SK-N-MC (cell line): ENCODE data around the gene SLC9A3.

Experiments
- EZH2 ChIP-seq: fragments of 200-600 bp; sonication (generic); IDR thresholded peaks from one replicate; pipeline ENCODE4 v1.6.1; 2017; ENCODE audit warnings: antibody characterized with exemption
- FOXP2 ChIP-seq: optimal IDR thresholded peaks from 2 replicates; pipeline ENCODE3; 2011; ENCODE audit warnings: mild to moderate bottlenecking, moderate library complexity; ENCODE audit not compliant: insufficient read depth; ENCODE audit errors: extremely low read length, control extremely low read depth
- POLR2AphosphoS5 ChIP-seq: IDR thresholded peaks from 2 replicates; pipeline ENCODE4 v1.6.1; 2012; ENCODE audit warnings: mild to moderate bottlenecking, low read depth, low read length, borderline replicate concordance

DNA sequence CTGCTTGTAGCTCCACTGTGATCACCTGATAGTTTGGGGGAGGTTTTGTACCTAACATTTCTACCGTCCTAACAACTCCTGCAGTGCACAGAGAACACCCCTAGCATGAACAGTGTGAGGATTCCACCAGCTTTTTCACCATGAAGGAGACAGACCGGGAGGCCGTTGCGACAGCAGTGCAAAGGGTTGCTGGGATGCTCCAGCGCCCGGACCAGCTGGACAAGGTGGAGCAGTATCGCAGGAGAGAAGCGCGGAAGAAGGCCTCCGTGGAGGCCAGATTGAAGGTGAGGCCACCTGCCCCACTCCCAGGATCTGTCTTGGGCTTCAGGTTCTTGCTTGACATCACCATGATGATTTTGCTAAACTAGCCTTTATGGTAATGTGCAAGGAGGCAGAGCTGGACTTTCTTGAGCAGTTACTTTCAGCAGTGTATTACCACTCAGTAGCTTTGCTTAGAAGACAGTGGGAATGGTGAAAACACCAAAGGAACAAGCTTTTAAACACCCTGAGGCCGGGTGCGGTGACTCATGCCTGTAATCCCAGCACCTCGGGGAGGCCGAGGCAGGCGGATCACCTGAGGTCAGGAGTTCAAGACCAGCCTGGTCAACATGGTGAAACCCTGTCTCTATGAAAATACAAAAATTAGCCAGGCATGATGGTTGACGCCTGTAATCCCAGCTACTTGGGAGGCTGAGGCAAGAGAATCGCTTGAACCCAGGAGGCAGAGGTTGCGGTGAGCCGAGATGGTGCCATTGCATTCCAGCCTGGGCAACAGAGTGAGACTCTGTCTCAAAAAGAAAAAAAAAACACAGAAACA, 78.0 kb downstream of the SLC9A3 start:
- no peak for TF ChIP-seq EZH2
- no peak for TF ChIP-seq FOXP2
- TF ChIP-seq POLR2AphosphoS5: no peak
